DLD1 (cell line): ENCODE measurements around the gene EFNA1.

Experiments used
- in situ Hi-C: cut with HindIII; loops from 2 replicates; pipeline ENCODE4 v1.10.0; 2017; ENCODE audit warnings: low sequenced_read_pairs

EFNA1 gene, protein sequence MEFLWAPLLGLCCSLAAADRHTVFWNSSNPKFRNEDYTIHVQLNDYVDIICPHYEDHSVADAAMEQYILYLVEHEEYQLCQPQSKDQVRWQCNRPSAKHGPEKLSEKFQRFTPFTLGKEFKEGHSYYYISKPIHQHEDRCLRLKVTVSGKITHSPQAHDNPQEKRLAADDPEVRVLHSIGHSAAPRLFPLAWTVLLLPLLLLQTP

GRCh38 chr1:155127105-155127966 lies at the start of gene EFNA1:
TSS of gene EFNA1 (plus strand) at chr1:155127876. CDS start at chr1:155127978, 102 bp downstream.
- in situ Hi-C loops: no loop called here

- in situ Hi-C loops: no loop called here
Observed at GRCh38 chr1:155078469-155079209, 49.0 kb upstream of the EFNA1 start, which contains the start of gene EFNA3. TSS of gene EFNA3 (plus strand) at chr1:155078837. CDS start at chr1:155078942, 105 bp downstream.

DNA sequence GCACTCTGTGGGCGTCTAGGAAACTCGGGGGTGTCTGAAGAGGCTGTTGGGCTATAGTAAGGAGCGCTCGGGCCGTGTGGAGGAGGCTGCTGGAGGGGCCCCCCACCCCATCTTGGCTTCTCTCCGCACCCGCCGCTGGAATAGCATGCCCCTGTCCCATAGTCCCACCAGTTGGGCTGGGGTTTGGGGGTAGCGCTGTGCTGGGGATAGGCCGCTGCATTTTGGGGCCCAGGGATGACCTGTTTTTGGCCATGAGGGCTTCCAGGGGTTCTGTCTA lies 48.5 kb upstream of the EFNA1 start:
- in situ Hi-C loops: no loop called here

DNA sequence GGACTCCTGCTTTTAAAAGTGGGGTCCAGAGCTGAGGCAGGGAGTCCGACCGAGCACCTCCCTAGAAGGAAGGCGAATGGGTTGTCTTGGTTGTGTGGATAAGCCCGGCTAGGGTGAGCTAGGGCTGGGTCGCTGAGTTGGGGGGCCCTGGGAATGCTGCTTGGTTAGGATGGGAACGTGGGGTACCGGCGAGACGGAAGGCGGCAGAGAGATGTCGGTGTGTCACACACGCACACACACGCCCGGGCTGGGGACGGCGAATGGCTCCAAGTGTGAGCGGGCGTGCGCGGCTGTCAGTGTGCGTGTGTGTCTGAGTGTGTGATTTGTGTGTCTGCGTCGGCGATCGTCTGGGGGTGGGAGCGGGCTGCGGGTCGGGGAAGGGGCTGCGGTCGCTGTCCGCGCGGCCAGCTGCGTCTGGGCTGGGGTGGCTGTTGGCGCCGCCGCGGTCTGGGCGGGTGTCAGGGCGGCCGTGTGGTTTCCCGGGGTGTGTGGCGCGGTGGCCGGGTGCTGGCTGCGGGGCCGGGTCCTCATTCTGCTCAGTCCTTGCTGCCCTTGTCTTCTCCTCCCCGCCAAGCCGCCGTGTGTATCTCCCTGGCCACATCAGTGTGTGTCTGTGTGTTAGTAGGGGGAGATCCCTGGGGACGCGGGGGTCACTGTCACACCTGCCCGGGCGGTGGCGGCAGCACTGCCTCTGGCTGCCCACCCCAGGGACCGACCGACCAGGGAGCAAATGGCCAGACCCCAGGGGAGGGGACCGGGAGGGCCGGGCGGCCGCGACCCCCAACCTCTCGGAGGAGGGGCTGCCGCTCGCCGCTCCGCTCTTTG lies 48.0 kb upstream of the EFNA1 start:
- in situ Hi-C loops: no loop called here

DNA sequence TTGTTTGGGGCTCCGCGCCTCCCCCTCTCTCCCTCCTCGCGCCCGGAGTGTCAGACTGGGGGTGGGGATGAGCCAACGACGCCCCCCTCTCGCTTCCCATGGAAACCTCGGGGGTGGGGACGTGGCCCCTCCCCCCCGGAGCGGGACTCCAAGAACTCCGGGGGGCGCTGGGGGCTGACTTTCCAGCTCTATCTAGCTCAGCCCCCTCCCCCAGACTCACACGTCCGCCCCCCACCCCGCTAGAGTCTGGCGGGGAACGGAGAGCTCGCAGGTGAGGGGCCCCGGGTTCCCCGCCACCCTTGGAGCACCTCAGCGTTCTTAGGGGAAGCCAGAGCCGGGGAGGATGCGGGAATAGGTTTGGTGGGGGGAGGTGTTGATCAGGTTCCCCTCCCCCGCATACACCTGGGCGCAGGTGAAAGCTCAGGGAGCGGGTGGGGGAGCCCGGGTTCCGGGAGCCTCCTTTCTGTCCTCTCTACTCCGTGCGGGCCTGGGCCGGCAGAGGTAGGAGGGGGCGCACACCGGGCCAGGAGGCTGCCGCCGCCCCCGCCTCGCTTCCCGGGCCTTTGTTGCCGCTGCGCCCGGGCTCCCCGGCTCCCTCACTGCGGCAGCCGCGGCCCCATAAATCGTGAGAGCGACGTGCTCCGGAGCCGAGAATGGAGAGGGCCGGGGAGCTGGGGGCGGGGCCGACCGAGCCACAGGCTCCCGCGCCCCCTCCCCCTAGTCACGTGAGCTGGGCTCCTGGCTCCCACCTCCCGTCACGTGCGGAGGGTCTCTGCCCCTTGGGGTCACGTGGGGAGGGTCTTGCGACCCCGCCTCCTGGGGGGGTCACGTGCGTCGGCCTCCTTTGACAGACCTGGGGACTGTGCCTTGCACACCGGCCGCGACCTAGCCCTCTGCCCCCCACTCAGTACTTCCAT lies 47.1 kb upstream of the EFNA1 start:
- in situ Hi-C loops: no loop called here

DNA sequence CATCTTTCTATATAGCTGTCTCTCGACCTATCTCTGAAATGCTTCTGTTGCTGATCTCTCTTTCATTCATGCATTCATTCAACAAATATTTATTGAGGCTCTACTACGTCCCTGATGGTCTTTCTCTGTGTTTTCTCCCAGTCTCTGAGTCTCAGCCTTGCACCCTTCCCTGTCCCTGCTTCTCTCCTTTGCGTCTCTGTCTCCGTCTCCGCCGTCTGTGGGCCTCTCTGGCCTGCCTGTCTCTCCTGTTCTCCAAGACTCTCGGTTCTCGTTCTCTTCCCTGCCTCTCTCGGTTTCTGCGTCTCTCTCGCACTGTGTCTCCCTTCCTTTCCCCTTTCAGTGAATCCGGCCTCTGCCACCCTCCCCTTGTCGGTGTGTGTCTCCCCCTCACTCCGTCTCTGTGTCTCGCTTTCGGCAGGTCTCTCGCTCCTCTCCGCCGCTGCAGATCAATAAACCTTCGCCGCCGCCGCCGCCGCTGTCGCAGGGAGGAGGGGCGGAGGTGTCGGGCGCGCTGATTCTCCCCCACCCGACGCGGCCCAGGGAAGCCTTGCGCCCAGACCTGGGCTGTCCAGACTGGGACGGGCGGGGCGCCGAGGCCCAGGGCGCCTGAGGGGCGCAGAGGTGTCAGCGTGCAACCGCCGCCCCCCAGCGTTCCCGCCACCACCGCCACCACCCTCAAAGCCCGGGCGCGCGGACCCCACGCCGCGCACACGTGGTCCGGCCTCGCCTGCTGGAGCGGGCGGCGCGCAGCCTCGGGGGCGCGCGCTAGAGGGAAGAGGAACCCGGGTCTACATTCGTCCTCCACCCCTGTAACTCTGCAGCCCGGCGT lies 46.0 kb upstream of the EFNA1 start:
- in situ Hi-C loops: no loop called here

DNA sequence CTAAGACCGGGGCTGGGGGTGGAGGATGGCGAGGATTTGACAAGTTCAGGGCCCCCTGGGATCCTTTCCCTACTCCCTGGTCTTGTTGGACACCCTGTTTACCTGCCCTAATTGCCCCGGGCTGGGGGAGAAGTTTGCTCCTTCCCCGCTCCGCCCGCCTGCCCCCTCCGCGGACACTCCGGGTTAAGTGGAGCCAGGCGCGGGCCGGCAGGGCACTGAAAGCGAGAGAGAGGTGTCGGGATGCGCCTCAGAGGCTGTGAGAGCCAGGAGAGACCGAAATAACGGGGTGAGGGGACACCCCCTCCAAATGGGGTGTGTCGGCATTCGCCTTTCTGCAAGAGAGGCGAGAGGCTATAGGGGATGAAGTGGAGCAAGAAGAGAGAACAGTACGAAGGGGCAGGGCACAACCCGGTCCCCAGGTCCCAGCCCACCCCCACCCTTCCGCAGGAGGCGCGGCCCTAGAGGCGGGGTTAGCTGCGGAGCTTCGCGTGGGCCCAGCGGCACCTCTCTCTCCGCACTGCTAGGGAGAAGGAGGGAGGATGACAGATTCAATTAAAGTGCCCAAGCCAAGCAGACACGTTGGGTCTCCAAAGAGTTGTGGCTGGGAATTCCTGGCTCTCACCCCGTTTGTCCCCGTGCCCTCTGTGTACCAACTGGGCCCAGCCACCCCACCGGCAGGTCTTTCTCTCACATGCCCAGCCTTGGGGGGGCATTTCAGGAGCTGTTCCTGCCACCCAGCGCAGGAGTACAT lies 45.2 kb upstream of the EFNA1 start:
- in situ Hi-C loops: no loop called here

DNA sequence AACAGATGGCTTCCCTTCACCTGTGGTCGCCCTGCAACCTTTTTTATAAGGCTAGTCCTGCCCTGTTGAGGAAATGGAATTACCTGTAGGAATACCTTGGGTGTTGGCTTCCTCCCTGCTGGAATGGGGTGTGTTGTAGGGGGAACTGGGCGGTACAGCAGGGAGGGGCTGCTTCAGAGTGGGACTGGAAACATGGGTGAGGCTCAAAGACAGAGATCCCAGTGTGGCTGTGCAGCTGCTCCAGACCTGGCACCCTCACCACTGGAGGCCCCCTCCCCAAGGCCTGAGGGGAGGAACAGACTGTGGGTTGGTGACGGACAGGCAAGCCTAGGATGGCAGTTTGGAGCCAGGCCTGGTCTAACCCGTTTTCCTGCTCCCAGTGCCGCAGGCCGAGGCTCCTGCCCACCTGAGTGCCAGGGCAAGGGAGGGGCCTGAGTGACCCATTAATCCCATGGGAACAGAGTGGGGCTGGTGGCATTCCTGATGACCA lies 44.6 kb upstream of the EFNA1 start:
- in situ Hi-C loops: no loop called here

GRCh38 chr1:155083865-155084721 lies 43.6 kb upstream of the EFNA1 start:
- in situ Hi-C loops: no loop called here

- in situ Hi-C loops: no loop called here
Observed at GRCh38 chr1:155084722-155085503, 42.8 kb upstream of the EFNA1 start.

GRCh38 chr1:155085504-155086127 lies 42.1 kb upstream of the EFNA1 start:
- in situ Hi-C loops: no loop called here

DNA sequence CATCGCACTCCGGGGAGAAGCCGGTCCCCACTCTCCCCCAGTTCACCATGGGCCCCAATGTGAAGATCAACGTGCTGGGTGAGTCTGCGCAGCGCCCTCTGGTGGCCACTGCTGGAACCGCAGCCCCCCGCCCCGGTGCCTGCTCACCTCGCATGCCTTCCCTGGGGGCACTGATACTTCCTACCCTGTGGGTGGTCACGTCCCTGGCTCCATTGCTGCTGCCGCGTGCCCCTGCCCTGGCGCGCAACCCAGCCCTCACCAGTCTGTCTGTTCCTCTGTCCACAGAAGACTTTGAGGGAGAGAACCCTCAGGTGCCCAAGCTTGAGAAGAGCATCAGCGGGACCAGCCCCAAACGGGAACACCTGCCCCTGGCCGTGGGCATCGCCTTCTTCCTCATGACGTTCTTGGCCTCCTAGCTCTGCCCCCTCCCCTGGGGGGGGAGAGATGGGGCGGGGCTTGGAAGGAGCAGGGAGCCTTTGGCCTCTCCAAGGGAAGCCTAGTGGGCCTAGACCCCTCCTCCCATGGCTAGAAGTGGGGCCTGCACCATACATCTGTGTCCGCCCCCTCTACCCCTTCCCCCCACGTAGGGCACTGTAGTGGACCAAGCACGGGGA lies 41.4 kb upstream of the EFNA1 start:
- in situ Hi-C loops: no loop called here

GRCh38 chr1:155086856-155087535 lies 40.7 kb upstream of the EFNA1 start:
- in situ Hi-C loops: no loop called here

DNA sequence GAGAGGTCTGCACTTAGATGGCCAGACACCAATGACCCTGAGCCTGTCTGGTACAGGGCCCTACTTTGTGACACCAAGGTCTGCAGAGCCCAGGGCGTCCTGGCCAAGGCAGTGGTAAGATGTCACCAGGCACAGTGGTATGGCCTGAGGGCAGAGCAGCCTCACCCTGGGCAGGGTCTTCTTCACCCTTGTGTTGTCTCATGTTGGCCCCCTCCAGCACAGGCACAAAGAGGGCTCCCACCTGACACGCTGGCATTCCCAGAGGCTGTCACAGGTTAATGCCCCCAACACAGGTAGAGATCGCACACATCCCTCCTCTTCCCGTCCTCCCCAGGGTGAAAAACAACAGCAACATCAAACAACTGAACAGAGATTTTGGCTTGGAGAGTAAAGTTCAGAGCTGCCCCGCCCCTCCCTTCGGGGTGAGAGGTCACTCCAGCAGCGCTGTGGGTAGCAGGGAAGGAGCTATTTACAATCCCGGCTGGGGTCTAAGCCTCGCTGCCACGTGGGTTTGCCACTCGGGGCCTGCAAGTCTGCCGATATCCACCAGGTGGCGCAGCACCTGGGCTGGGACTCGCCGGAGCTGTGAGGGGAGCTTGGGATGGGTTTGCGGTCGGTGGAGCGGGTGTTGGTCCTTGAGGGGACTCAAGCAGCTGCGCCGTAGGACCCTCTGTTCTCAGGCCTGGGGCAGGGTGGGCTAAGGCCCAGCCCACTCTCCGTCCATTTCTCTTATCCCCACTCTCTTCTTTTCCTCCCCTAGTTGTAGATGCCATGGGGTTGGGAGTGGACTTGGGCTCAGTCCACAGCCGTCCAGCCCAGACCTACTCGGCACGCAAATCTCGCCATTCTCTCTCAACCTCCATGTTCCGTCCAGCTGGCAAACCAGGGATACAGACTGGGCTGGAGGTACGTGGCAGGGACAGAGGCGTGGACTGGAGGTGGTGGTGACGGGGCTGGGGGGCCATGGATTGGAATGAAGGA lies 36.3 kb upstream of the EFNA1 start:
- in situ Hi-C loops: no loop called here
